Measurements from ENCODE around the gene MYL4.

The MYL4 gene

DNA sequence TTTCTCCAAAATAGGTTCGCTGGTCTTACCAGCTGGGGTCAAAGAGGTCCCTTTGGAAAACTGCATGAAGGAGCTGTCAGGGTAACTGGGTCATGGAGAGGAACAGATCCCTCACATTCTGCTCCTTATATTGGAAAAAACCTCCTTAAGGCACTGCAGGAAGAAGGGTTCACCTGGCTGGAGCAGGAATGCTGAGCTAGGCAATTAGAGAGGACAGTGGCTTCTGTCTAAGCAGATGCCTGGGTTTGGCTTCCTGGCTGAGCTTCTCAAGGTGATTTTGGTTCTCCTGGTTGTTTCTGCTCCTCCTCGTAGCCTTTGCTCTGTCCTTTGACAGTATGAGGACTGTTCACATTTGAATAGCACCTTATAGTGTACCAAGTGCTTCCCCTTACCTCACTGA, 64.1 kb downstream of the MYL4 start:
- DNase-seq (ENCODE audit: low read depth), result no peak
